ENCODE data around the gene SAV1.

DNA sequence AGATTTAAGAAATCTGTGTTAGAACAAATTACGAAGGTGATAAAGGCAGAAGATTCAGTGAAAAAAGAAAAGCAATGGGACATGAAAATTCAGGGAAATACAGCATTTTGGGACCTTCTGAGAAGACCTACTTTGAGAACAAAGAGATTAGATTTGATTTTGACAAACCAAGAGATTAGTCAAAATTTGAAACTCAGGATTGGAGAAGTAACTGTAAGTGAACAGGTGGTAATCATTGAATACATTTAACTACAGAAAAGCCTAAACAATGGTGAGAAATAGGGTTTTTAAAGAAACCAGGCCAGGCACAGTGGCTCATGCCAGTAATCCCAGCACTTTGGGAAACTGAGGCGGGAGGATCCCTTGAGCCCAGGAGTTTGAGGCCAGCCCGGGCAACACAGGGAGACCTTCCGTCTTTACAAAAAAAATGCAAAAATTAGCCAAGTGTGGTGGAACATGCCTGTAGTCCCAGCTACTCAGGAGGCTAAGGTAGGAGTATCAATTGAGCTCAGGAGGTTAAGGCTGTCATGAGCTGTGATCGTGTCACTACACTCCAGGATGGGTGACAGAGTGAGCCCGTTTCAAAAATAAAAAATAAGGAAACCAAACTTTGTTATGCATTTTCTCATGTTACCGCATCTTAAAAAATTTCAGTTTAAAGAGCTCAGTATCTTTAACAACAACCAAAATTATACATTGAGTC lies 8.9 kb upstream of the SAV1 start:
- TF ChIP-seq, protein P1, sequence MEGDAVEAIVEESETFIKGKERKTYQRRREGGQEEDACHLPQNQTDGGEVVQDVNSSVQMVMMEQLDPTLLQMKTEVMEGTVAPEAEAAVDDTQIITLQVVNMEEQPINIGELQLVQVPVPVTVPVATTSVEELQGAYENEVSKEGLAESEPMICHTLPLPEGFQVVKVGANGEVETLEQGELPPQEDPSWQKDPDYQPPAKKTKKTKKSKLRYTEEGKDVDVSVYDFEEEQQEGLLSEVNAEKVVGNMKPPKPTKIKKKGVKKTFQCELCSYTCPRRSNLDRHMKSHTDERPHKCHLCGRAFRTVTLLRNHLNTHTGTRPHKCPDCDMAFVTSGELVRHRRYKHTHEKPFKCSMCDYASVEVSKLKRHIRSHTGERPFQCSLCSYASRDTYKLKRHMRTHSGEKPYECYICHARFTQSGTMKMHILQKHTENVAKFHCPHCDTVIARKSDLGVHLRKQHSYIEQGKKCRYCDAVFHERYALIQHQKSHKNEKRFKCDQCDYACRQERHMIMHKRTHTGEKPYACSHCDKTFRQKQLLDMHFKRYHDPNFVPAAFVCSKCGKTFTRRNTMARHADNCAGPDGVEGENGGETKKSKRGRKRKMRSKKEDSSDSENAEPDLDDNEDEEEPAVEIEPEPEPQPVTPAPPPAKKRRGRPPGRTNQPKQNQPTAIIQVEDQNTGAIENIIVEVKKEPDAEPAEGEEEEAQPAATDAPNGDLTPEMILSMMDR (conservative IDR thresholded peaks at IDR 0.05): no peak
- TF ChIP-seq EZH2 (IDR thresholded peaks at IDR 0.05; ENCODE audit: low read depth): no peak
